IPS-11a (cell line): ENCODE results near the gene LRRC25.
"Not testable (repeated sequence)": the region's sequence is repeated elsewhere in the genome, so short reads cannot be mapped to it uniquely, and the experiment has no call there.

Experiments used
- H3K4me3 ChIP-seq: one replicate; pipeline ENCODE4 v1.5.1; 2013; ENCODE audit warnings: low read depth, low read length, control low read depth

Gene LRRC25

DNA sequence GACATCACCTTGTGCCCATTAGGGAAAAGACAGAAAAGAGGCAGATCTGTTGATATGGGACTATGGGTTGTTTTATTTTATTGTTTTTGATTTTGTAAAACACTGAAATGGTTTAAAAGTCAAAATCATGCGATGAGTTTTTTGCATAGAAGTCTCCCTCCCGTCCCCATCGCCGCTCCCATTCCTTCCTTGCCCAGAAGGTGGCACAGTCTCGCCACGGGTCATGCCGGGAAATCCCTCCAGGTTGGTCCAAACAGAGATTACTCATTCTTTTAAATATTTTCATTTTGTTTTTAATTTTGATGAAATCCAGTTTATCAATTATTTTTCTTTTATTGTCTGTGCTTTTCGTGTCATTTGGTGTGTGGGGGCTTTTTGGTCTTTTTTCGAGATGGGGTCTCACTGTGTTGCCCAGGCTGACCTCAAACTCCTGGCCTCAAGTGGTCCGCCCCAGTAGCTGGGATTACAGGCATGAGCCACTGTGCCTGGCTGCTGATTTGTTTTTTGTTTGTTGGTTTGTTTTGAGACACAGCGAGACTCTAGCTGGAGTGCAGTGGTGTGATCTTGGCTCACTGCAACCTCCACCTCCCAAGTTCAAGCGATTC lies 47.8 kb downstream of the LRRC25 start:
- no peak overlapping the region for H3K4me3 ChIP-seq

DNA sequence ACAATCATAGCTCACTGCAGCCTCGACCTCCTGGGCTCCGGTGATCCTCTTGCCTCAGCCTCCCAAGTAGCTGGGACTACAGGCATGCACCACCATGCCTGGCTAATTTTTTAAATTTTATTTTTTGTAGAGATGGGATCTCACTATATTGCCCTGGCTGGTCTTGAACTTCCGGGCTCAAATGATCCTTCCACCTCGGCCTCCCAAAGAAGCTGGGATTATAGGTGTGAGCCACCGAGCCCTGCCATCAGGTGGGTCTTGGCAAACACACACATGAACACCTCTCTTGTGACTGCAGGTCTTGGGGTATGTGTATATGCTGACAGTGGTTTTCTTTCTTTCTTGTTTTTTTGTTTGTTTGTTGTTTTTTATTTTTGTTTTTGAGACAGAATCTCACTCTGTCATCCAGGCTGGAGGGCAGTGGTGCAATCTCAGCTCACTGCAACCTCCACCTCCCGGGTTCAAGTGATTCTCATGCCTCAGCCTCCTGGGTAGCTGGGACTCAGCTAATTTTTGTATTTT lies 48.5 kb downstream of the LRRC25 start:
- not testable (repeated sequence) for H3K4me3 ChIP-seq

DNA sequence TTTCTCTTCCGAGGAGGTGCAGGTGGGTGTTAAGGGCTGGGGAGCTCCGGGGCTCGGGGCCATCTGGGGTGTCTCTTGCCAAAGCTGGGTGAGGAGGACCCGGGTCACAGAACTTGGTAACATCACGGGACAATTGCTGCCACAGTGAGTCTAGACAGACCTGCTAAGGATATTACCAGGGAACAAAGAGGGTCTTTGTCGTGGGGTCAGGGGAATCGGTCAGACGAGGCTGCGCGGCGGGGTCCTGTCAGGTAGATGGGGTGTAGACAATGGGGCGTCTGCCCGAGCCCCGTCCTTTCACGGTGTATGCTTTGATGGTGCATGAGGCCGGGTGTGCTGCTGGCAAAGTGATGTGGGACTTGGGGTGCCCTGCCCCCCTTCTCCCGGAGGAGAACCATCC lies 49.3 kb downstream of the LRRC25 start:
- H3K4me3 ChIP-seq, result no peak overlapping the region

DNA sequence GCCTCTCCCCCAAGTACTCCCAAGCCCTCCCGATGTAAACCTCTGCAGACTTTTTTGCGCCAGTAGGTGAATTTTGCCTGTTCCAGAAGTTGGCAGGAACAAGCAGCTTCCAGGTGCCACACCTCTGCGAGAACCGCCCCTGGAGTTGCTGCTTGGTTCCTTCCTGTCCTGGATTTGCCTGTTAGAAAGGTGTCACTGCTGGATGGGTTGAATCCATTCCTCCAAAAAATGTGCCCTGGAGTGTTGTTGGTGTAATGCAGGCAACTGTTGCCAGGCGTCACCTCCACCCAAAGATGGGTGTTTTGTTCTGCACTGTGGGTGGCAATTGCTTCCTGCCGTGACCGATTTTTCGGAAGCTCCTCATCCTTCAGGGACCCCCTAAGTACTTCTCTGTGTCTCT lies 51.3 kb downstream of the LRRC25 start:
- H3K4me3 ChIP-seq, result no peak overlapping the region

DNA sequence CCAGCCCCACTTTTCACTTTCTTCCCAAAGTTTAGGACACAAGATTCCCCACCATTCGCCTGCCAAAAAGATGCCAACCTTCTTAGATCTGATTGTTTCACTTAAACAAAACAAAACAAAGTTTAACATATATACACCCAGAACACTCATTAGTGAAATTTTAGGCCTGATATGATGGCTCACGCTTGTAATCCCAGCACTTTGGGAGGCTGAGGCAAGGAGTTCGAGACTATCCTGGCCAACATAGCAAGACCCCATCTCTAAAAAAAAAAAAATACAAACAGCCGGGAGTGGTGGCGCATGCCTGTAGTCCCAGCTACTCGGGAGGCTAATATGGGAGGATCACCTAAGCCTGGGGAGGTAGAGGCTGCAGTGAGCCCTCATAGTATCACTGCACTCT lies 52.1 kb downstream of the LRRC25 start:
- H3K4me3 ChIP-seq, result no peak overlapping the region

DNA sequence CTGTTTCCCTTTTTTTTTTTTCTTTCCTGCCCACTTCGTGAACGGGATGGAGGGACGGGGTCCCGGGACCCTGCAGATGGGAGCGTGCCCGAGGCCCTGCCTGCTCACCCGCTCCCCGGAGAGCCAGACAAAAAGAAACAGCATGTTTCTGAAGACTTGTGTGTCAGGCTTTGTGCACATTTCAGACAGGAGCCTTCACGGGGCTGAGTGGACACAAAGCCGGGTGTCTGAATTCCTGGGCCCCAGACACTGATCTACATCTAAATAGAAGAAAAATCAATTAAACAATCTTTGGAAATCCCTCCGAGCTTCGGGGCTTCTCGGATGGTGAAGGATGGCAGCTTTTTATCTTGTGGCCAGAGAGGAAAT lies 52.9 kb downstream of the LRRC25 start:
- no peak overlapping the region for H3K4me3 ChIP-seq

DNA sequence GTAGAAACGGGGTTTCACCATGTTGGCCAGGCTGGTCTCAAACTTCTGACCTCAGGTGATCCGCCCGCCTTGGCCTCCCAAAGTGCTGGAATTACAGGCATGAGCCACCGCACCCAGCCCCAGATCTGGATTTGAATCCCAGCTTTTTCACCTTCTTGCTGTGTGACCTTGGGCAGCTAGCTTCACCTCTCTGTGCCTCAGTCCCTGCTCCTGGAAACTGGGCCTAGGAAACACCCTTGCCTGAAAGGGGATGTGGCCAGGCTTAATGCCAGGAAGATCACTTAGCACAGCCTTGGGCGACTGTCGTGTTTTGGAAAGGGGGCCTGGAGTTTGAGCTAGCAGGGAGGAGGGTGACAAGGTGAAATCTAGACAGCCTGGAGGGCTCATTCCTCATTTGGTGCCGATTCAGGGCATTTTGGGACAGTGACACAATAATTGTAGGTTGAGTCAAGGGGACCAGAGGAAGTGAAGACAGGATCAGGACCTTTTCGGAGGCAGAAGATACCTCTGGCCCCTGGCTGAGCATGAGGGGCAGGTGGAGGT lies 55.3 kb downstream of the LRRC25 start:
- H3K4me3 ChIP-seq, result no peak overlapping the region
